ENCODE results near the gene TNIK. TPM values are rescaled to one million over a fixed set of nuclear protein-coding genes. Genes with fewer than 3 reads are reported as not detected.

The TNIK gene
- total RNA-seq, 1 experiment from 2014 or later, result 0.69 TPM

- no peaks in the 10 kb centered on the region for H3K4me1 ChIP-seq (ENCODE audit: insufficient read depth, low read length, poor library complexity, severe bottlenecking)
- H3K27ac ChIP-seq (ENCODE audit: low read depth, low read length, poor library complexity, severe bottlenecking), result no peak overlapping the region
- ChIA-PET POLR2A (ENCODE audit: low non-redundant PET) (no interaction called here), CTCF (no interaction called here)
- H3K4me3 ChIP-seq (ENCODE audit: low read depth, low read length, poor library complexity, severe bottlenecking), result no peak overlapping the region
- no TSS peak for BruUV-seq (replicated peaks)
- no peak for DNase-seq (ENCODE audit: low spot score)
- H3K27me3 ChIP-seq (replicated peaks; ENCODE audit: insufficient read depth, low read depth, low read length, poor library complexity), result no peaks in the 10 kb centered on the region
- no peaks in the 10 kb centered on the region for H3K36me3 ChIP-seq (ENCODE audit: insufficient read depth, low read length, poor library complexity, severe bottlenecking)
- intact Hi-C loops (cut with micrococcal nuclease; ENCODE audit: unreplicated experiment), result no loop called here
- TF ChIP-seq CTCF (conservative IDR thresholded peaks at IDR 0.05; ENCODE audit: low read depth, low read length) (no peak), EZH2 (IDR thresholded peaks at IDR 0.05; ENCODE audit: borderline replicate concordance, low read depth, low read length, poor library complexity, severe bottlenecking) (no peak)
- no peaks in the 10 kb centered on the region for H3K9me3 ChIP-seq (ENCODE audit: low read depth, low read length, poor library complexity, severe bottlenecking)
These were observed 45.1 kb downstream of the TNIK start for GRCh38 chr3:171415070-171415469.

DNA sequence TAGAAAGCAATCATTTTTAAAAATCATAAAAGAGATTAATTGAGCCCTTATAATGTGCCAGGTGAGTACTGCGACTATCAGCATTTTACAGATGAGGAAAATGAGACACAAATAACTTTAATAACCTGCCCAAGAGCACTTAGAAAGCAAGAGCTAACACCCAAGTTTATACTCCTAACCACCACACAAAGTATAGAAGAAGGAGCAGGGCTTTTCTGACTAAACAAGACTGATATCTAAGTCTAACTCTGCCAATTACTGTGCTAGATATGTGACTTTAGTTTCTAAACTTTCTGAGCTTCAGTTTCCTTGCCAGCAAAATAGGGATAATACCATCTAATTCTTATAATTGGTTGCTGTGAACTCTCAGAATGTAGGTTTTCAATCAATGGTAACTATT is 47.7 kb downstream of the TNIK start:
- intact Hi-C loops (cut with micrococcal nuclease; ENCODE audit: unreplicated experiment), result no loop called here
- TF ChIP-seq EZH2 (IDR thresholded peaks at IDR 0.05; ENCODE audit: borderline replicate concordance, low read depth, low read length, poor library complexity, severe bottlenecking), result no peak
- no peak for TF ChIP-seq CTCF (conservative IDR thresholded peaks at IDR 0.05; ENCODE audit: low read depth, low read length)
- Histone ChIP-seq H3K4me3 (ENCODE audit: low read depth, low read length, poor library complexity, severe bottlenecking) (no peak overlapping the region), H3K9me3 (ENCODE audit: low read depth, low read length, poor library complexity, severe bottlenecking) (no peaks in the 10 kb centered on the region), H3K27ac (ENCODE audit: low read depth, low read length, poor library complexity, severe bottlenecking) (no peak overlapping the region), H3K27me3 (replicated peaks; ENCODE audit: insufficient read depth, low read depth, low read length, poor library complexity) (no peaks in the 10 kb centered on the region), H3K36me3 (ENCODE audit: insufficient read depth, low read length, poor library complexity, severe bottlenecking) (no peaks in the 10 kb centered on the region), H3K4me1 (ENCODE audit: insufficient read depth, low read length, poor library complexity, severe bottlenecking) (no peaks in the 10 kb centered on the region)
- no peak for DNase-seq (ENCODE audit: low spot score)
- ChIA-PET CTCF (no interaction called here), POLR2A (ENCODE audit: low non-redundant PET) (no interaction called here)
- BruUV-seq (replicated peaks), result no TSS peak

DNA sequence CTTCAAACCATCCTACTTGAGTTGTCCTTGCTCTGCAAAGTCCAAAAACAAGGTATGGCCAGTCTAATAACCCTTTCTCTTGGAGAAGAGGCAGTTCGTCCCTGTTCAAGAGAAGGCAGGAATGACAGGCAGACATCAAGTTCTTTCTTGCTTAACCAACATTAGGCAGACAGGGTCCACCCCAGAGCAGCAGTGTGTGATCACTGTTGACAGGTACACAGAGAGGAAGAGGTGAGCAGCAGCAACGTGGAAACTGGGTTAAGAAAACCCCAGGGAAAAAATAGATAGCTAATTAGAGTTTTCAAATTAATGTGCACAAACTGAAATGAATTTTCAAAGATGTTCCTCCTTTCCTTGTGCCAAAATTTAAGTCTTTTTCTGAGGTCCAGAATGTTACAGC is 48.2 kb downstream of the TNIK start:
- intact Hi-C loops (cut with micrococcal nuclease; ENCODE audit: unreplicated experiment), result no loop called here
- Histone ChIP-seq H3K27me3 (replicated peaks; ENCODE audit: insufficient read depth, low read depth, low read length, poor library complexity) (no peaks in the 10 kb centered on the region), H3K36me3 (ENCODE audit: insufficient read depth, low read length, poor library complexity, severe bottlenecking) (no peaks in the 10 kb centered on the region), H3K9me3 (ENCODE audit: low read depth, low read length, poor library complexity, severe bottlenecking) (no peaks in the 10 kb centered on the region), H3K27ac (ENCODE audit: low read depth, low read length, poor library complexity, severe bottlenecking) (no peak overlapping the region), H3K4me1 (ENCODE audit: insufficient read depth, low read length, poor library complexity, severe bottlenecking) (no peaks in the 10 kb centered on the region), H3K4me3 (ENCODE audit: low read depth, low read length, poor library complexity, severe bottlenecking) (no peak overlapping the region)
- POLR2A ChIA-PET (ENCODE audit: low non-redundant PET), result no interaction called here
- BruUV-seq (replicated peaks), result no TSS peak
- no peak for DNase-seq (ENCODE audit: low spot score)
- CTCF ChIA-PET, result no interaction called here
- TF ChIP-seq EZH2 (IDR thresholded peaks at IDR 0.05; ENCODE audit: borderline replicate concordance, low read depth, low read length, poor library complexity, severe bottlenecking) (no peak), CTCF (conservative IDR thresholded peaks at IDR 0.05; ENCODE audit: low read depth, low read length) (no peak)

Measured in A673 (cell line).